ENCODE data around the gene DSEL.
A peak's percentile ranks its signal among the peaks of the same experiment; 100 is the strongest.

Gene DSEL

GRCh38 chr18:67516539-67517443, at the start of gene DSEL:
TSS of gene DSEL (minus strand) at chr18:67516720. CDS start at chr18:67514608, 2,112 bp downstream.
- peak; percentile 81 for DNase-seq (ENCODE audit: low read depth, low spot score)

- no peak for DNase-seq (ENCODE audit: low read depth, low spot score)
Measured at GRCh38 chr18:67553437-67553836, 36.9 kb upstream of the DSEL start.

- DNase-seq (ENCODE audit: low read depth, low spot score) = no peak
Measured at GRCh38 chr18:67550872-67551520, 34.5 kb upstream of the DSEL start.

GRCh38 chr18:67549946-67550345, 33.4 kb upstream of the DSEL start:
- no peak for DNase-seq (ENCODE audit: low read depth, low spot score)

- DNase-seq (ENCODE audit: low read depth, low spot score) = no peak
Measured at GRCh38 chr18:67545681-67546080, 29.2 kb upstream of the DSEL start.

GRCh38 chr18:67540559-67540958, 24.0 kb upstream of the DSEL start:
- no peak for DNase-seq (ENCODE audit: low read depth, low spot score)

- DNase-seq (ENCODE audit: low read depth, low spot score) = no peak
Measured at GRCh38 chr18:67531929-67532328, 15.4 kb upstream of the DSEL start.

- DNase-seq (ENCODE audit: low read depth, low spot score) = no peak
Measured at GRCh38 chr18:67525328-67526099, 9.0 kb upstream of the DSEL start.

- no peak for DNase-seq (ENCODE audit: low read depth, low spot score)
Measured at GRCh38 chr18:67520351-67520921, 3.9 kb upstream of the DSEL start.

GRCh38 chr18:67519592-67519991, 3.1 kb upstream of the DSEL start:
- DNase-seq (ENCODE audit: low read depth, low spot score) = no peak

- no peak for DNase-seq (ENCODE audit: low read depth, low spot score)
Measured at GRCh38 chr18:67518566-67518965, 2.0 kb upstream of the DSEL start.

GRCh38 chr18:67517444-67517765, 885 bp upstream of the DSEL start:
- no peak for DNase-seq (ENCODE audit: low read depth, low spot score)

- DNase-seq (ENCODE audit: low read depth, low spot score) = no peak
Measured at GRCh38 chr18:67515942-67516538, 480 bp downstream of the DSEL start.

GRCh38 chr18:67514901-67515540, 1.5 kb downstream of the DSEL start:
- DNase-seq (ENCODE audit: low read depth, low spot score) = no peak

GRCh38 chr18:67514465-67514864, 2.1 kb downstream of the DSEL start:
- no peak for DNase-seq (ENCODE audit: low read depth, low spot score)

GRCh38 chr18:67513280-67513679, 3.2 kb downstream of the DSEL start:
- DNase-seq (ENCODE audit: low read depth, low spot score) = no peak

GRCh38 chr18:67511840-67512239, 4.7 kb downstream of the DSEL start:
- no peak for DNase-seq (ENCODE audit: low read depth, low spot score)

GRCh38 chr18:67510831-67511230, 5.7 kb downstream of the DSEL start:
- no peak for DNase-seq (ENCODE audit: low read depth, low spot score)

GRCh38 chr18:67509741-67510391, 6.7 kb downstream of the DSEL start:
- no peak for DNase-seq (ENCODE audit: low read depth, low spot score)

- no peak for DNase-seq (ENCODE audit: low read depth, low spot score)
Measured at GRCh38 chr18:67508146-67508545, 8.4 kb downstream of the DSEL start.

GRCh38 chr18:67504739-67505138, 11.8 kb downstream of the DSEL start:
- DNase-seq (ENCODE audit: low read depth, low spot score) = no peak

Data from activated CD4-positive, CD25-positive, alpha-beta regulatory T cell treated with anti-CD3 and anti-CD28 coated beads, Interleukin-2, amount 50 U/mL, for 16 hours (primary cell).